Measurements from ENCODE around the gene ARID3A.
"Not testable (repeated sequence)": the region's sequence is repeated elsewhere in the genome, so short reads cannot be mapped to it uniquely, and the experiment has no call there.

Gene ARID3A

GRCh38 chr19:1019980-1020867 lies 94.4 kb downstream of the ARID3A start:
- no peak for DNase-seq (ENCODE audit: low spot score)

DNA sequence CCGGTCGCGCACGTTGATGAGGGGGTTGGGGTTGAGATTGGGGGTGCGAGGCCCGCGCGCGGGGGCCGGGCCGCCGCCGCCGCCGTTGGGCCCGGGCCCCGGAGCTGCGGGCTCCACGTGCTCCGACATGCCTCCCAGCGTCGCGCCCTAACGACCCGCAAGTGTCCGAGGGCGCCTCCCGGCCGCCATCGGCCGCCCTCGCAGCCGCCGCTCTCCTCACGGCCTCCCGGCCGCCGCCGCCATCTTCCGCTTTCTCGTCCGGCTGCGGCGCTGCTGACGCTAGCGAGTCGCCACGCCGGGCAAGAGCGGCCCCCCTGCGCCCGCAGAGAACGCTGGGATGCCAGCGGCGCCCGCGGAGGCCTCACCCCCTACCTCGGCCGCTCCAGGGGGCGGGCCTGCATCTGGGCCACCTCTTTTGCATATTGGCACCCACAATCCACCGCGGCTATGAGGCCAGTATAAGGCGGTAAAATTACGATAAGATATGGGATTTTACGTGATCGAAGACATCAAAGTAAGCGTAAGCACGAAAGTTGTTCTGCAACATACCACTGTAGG lies 95.1 kb downstream of the ARID3A start, which contains the start of gene TMEM259:
TMEM259 (minus strand) TSS at position 256 of the 558 bp plus-strand sequence; CDS start at position 129, 127 bp downstream.
- peak; percentile 98 for DNase-seq (ENCODE audit: low spot score)

- not testable (repeated sequence) for DNase-seq (ENCODE audit: low spot score)
Measured at GRCh38 chr19:1023883-1024188, 98.0 kb downstream of the ARID3A start.

GRCh38 chr19:1025080-1025479 lies 99.2 kb downstream of the ARID3A start:
- not testable (repeated sequence) for DNase-seq (ENCODE audit: low spot score)

Measured in pons (tissue), 1 donor.